ENCODE data around the gene ARHGAP18. TPM values are rescaled to one million over a fixed set of nuclear protein-coding genes. Genes with fewer than 3 reads are reported as not detected.

The ARHGAP18 gene
- total RNA-seq, 1 donor from 2014 or later, result 60.8 TPM

DNA sequence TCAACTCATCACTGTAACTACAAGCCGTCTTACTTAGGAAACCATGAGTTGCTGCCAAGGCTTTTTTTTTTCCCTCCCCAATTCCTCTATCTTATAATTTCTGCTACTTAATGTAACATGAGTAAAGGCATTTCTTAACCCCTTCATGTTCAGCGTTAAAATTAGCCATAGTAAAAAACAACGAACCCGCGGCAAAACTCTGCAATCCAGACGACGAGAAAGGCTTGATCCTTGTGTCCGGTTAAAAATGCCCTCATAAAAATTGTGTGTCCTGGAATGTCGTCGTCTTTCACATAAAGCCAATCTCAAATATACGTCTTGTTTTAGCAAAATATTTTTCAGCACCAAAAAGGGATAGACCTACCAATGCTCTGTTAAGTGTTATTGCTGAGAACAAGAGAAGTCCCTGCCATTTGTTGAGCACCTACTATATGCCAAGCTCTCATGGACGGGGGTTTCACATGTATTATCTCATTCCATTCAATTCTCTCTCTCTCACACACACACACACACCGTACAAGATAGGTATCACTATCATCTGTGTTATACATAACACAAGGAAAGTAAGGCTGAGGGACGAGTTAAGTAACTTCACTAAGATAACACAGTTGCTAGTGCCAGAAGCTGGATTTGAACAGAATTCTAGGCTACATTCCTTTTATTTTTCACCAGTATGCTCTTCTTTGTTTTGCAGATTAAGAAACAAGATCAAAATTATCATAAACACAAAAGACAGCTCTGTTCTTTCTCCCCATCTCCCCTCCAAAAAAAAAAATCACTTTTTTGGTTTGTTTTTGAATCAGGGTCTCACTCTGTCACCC lies 683 bp upstream of the ARHGAP18 start:
- H3K9me3 ChIP-seq, result no peaks in the 10 kb centered on the region
- no peak for ATAC-seq
- no peak for DNase-seq
- H3K27me3 ChIP-seq, result no peaks in the 10 kb centered on the region
- H3K4me3 ChIP-seq, result peak overlapping the region; percentile 72
- peaks cover 11% of the 10 kb centered on the region for H3K4me1 ChIP-seq
- no peaks in the 10 kb centered on the region for H3K36me3 ChIP-seq
- no peak for TF ChIP-seq CTCF (IDR thresholded peaks at IDR 0.05)
- H3K27ac ChIP-seq, result peak overlapping the region; percentile 83
- intact Hi-C loops (cut with DNase I), result no loop called here

DNA sequence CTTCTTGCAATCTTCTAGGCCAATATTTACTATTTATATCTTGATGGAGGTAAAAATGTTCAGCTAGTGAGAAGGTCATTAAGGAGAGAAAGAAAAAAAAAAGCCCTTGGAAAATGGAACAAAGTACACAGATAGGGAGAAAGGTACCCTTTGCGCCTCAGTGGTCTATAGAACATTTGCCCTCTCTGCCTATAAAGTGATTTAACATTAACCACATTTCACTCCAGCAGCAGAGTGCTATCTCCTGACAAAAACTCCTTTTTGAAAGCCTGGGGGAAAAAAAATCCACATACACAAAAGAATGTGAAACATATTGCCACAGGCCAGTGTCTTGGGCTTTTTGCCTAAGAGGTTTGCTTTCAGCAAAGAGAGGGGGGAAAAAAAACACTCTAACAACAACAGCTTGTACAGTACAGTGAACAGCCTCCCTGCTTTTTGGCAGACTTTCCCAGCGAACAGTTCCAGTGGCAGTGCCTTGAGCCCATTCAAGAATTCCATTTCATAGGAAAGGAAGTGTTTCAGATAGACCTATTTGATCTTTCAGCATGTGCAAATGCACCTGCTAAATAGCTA lies 695 bp downstream of the ARHGAP18 start:
- peak; percentile 49 for ATAC-seq
- H3K27me3 ChIP-seq, result no peaks in the 10 kb centered on the region

DNA sequence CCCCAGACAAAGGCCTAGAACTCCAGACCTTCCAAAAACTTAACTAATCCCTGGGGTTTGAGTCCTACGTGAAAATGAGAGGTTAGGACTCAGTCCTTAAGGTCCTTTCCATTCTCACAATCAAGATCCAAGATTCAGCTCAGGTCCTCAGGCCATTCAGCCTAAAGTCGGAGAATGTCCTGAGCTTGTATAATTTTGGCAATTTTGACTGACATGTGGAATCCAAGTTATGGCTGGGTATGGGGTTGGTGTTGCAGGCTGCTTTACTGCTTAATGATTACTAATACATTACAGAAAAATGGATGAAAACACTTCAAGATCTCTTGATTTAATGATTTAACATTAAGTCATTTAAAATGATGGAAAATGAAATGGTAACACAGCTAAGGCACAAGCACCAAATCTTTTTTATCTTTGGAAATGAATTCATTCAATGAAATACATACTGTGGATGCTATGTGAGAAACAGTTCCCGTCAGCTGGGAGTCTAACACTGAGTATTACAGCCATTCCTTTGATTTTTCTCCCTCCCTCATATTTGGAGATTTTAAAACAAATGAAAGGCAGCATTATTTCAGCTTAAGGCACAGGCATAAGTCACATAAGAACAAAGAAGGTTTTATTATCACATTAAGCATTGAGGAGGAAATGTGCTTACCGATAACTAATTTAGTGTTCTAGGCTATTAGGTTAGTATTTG lies 1.3 kb downstream of the ARHGAP18 start:
- Histone ChIP-seq H3K9me3 (no peaks in the 10 kb centered on the region), H3K4me1 (peaks cover 11% of the 10 kb centered on the region), H3K27me3 (no peaks in the 10 kb centered on the region), H3K36me3 (no peaks in the 10 kb centered on the region), H3K4me3 (peak overlapping the region; percentile 72), H3K27ac (peak overlapping the region; percentile 83)
- TF ChIP-seq CTCF (IDR thresholded peaks at IDR 0.05), result no peak
- intact Hi-C loops (cut with DNase I), result no loop called here
- ATAC-seq, result no peak
- DNase-seq, result no peak

More for the DNA sequence above, 695 bp downstream of the ARHGAP18 start:
- Histone ChIP-seq H3K27ac (peak overlapping the region; percentile 83), H3K36me3 (no peaks in the 10 kb centered on the region), H3K4me3 (peak overlapping the region; percentile 72), H3K9me3 (no peaks in the 10 kb centered on the region), H3K4me1 (peaks cover 11% of the 10 kb centered on the region)
- TF ChIP-seq CTCF (IDR thresholded peaks at IDR 0.05), result no peak
- intact Hi-C loops (cut with DNase I), result no loop called here
- no peak for DNase-seq

DNA sequence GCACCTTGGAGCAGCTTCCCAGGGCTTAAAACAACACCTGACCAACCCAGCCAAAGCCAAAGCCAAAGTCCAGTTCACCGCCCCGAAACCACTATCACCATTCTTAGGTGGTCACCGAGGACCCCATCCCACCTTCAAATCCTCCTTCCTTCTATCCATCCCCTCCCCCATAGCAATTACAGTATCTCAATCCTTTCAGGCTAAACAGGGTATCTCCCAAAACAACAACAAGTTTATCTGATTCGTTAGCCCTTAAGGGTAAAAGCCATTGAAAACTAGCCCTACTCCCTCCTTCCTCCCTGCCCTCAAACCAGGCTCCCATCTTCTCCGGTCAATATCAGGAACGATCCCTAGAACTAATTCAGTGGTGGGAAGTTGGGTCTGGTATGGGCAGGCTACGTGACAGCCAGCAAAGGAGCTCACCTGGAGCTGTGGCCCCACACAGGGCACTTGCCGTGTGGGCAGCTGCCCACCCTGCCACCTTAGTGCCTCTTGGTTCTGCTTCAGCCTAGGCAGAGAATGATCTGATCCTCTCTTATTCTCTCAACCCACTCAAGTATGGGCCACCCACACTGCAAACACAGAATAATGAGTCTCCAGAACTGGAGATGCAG lies 2.0 kb downstream of the ARHGAP18 start:
- Histone ChIP-seq H3K9me3 (no peaks in the 10 kb centered on the region), H3K27me3 (no peaks in the 10 kb centered on the region), H3K36me3 (no peaks in the 10 kb centered on the region), H3K4me3 (peak overlapping the region; percentile 72), H3K27ac (peak overlapping the region; percentile 83), H3K4me1 (peaks cover 11% of the 10 kb centered on the region)
- TF ChIP-seq CTCF (IDR thresholded peaks at IDR 0.05), result no peak
- ATAC-seq (no peak), DNase-seq (no peak)
- intact Hi-C loops (cut with DNase I), result no loop called here

DNA sequence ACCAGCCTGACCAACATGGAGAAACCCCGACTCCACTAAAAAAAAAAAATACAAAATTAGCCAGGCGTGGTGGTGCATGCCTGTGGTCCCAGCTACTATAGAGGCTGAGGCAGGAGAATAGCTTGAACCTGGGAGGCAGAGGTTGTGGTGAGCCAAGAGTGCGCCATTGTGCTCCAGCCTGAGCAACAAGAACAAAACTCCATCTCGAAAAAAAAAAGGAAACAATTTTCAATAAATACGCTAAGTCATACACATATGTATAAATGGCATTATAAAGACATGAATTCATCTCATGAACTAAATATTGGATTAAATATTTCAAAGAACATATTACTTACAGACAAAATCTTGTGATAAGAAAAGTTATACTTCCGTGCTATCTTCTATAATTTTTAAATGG lies 2.9 kb downstream of the ARHGAP18 start:
- intact Hi-C loops (cut with DNase I), result no loop called here
- H3K4me3 ChIP-seq, result peak overlapping the region; percentile 72
- no peaks in the 10 kb centered on the region for H3K36me3 ChIP-seq
- H3K9me3 ChIP-seq, result no peaks in the 10 kb centered on the region
- TF ChIP-seq CTCF (IDR thresholded peaks at IDR 0.05), result no peak
- DNase-seq (no peak), ATAC-seq (no peak)
- H3K4me1 ChIP-seq, result peaks cover 13% of the 10 kb centered on the region
- H3K27me3 ChIP-seq, result no peaks in the 10 kb centered on the region
- H3K27ac ChIP-seq, result no peak overlapping the region
